ENCODE data around the gene CEACAM20.
"Not testable (repeated sequence)": the region's sequence is repeated elsewhere in the genome, so short reads cannot be mapped to it uniquely, and the experiment has no call there.

CEACAM20 gene

DNA sequence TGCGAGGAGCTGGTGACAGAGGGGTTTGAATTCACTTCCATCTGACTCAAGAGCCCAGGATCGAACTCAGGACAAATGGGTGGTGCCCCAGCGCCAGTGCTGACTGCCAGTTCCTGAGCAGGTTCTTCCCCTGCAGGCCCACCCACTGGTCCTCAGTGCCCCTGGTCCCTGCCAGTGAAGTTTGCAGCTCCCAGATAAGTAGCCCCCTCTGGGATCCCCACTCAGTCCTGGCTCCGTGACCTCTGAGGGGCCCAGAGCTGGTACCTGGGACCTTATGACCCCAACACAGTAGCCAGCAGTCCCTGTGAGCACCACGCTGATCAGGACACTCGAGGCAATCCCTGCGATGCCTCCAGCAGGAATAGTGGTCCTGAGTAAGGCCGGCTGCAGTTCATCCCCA, 11.3 kb upstream of the CEACAM20 start:
- no peaks in the 10 kb centered on the region for H4K20me1 ChIP-seq (ENCODE audit: insufficient read depth, low read length)
- H3K27me3 ChIP-seq (ENCODE audit: insufficient read depth, low read length, poor library complexity): no peaks in the 10 kb centered on the region
- H3K27ac ChIP-seq (ENCODE audit: low read length): no peak overlapping the region
- no peak overlapping the region for H3K9ac ChIP-seq (ENCODE audit: low read depth, low read length)
- H2AFZ ChIP-seq (ENCODE audit: low read depth, low read length): no peak overlapping the region
- H3K4me1 ChIP-seq (ENCODE audit: insufficient read depth, low read length): no peaks in the 10 kb centered on the region
- H3K36me3 ChIP-seq (ENCODE audit: insufficient read depth, low read length): no peaks in the 10 kb centered on the region
- TF ChIP-seq EZH2 (IDR thresholded peaks at IDR 0.05; ENCODE audit: borderline replicate concordance, low read depth, low read length, severe bottlenecking): no peak
- TF ChIP-seq, protein P1, sequence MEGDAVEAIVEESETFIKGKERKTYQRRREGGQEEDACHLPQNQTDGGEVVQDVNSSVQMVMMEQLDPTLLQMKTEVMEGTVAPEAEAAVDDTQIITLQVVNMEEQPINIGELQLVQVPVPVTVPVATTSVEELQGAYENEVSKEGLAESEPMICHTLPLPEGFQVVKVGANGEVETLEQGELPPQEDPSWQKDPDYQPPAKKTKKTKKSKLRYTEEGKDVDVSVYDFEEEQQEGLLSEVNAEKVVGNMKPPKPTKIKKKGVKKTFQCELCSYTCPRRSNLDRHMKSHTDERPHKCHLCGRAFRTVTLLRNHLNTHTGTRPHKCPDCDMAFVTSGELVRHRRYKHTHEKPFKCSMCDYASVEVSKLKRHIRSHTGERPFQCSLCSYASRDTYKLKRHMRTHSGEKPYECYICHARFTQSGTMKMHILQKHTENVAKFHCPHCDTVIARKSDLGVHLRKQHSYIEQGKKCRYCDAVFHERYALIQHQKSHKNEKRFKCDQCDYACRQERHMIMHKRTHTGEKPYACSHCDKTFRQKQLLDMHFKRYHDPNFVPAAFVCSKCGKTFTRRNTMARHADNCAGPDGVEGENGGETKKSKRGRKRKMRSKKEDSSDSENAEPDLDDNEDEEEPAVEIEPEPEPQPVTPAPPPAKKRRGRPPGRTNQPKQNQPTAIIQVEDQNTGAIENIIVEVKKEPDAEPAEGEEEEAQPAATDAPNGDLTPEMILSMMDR (IDR thresholded peaks at IDR 0.05; ENCODE audit: borderline replicate concordance, extremely low read depth, low read length, poor library complexity, severe bottlenecking): no peak
- peaks cover 3% of the 10 kb centered on the region for H3K9me3 ChIP-seq (ENCODE audit: insufficient read depth, low read length, severe bottlenecking)
- no peak overlapping the region for H3K4me3 ChIP-seq (ENCODE audit: low read depth in 1 of 2, low read length in 2 of 2)
- no peak overlapping the region for H3K4me2 ChIP-seq (ENCODE audit: insufficient read depth, low read length)
- H3K79me2 ChIP-seq (ENCODE audit: insufficient read depth, low read length): no peaks in the 10 kb centered on the region
- no peak for ATAC-seq (ENCODE audit: insufficient read depth, low read depth)
- DNase-seq: no peak

DNA sequence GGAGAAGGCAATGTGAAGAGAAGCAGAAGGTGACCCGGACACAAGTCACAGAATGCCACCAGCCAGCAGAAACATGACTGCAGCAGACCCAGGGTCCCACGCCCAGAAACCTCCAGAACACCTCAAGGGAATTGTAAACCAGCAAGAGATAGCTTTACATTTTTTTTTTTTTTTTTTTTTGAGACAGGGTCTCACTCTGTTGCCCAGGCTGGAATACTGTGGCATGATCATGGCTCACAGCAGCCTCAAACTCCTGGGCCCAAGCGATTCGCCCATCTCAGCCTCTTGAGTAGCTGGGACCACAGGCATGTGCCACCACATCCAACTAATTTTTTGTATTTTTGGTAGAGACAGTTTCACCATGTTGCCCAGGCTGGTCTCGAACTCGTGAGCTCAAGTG, 10.5 kb upstream of the CEACAM20 start:
- Histone ChIP-seq H3K9me3 (ENCODE audit: insufficient read depth, low read length, severe bottlenecking) (peaks cover 3% of the 10 kb centered on the region), H4K20me1 (ENCODE audit: insufficient read depth, low read length) (no peaks in the 10 kb centered on the region), H3K4me3 (ENCODE audit: low read depth in 1 of 2, low read length in 2 of 2) (no peak overlapping the region), H2AFZ (ENCODE audit: low read depth, low read length) (no peak overlapping the region), H3K4me2 (ENCODE audit: insufficient read depth, low read length) (no peak overlapping the region), H3K9ac (ENCODE audit: low read depth, low read length) (no peak overlapping the region), H3K27me3 (ENCODE audit: insufficient read depth, low read length, poor library complexity) (no peaks in the 10 kb centered on the region), H3K79me2 (ENCODE audit: insufficient read depth, low read length) (no peaks in the 10 kb centered on the region), H3K27ac (ENCODE audit: low read length) (no peak overlapping the region), H3K36me3 (ENCODE audit: insufficient read depth, low read length) (no peaks in the 10 kb centered on the region), H3K4me1 (ENCODE audit: insufficient read depth, low read length) (no peaks in the 10 kb centered on the region)
- DNase-seq (no peak), ATAC-seq (ENCODE audit: insufficient read depth, low read depth) (no peak)
- no peak for TF ChIP-seq EZH2 (IDR thresholded peaks at IDR 0.05; ENCODE audit: borderline replicate concordance, low read depth, low read length, severe bottlenecking)
- TF ChIP-seq, protein P1 (IDR thresholded peaks at IDR 0.05; ENCODE audit: borderline replicate concordance, extremely low read depth, low read length, poor library complexity, severe bottlenecking): no peak

DNA sequence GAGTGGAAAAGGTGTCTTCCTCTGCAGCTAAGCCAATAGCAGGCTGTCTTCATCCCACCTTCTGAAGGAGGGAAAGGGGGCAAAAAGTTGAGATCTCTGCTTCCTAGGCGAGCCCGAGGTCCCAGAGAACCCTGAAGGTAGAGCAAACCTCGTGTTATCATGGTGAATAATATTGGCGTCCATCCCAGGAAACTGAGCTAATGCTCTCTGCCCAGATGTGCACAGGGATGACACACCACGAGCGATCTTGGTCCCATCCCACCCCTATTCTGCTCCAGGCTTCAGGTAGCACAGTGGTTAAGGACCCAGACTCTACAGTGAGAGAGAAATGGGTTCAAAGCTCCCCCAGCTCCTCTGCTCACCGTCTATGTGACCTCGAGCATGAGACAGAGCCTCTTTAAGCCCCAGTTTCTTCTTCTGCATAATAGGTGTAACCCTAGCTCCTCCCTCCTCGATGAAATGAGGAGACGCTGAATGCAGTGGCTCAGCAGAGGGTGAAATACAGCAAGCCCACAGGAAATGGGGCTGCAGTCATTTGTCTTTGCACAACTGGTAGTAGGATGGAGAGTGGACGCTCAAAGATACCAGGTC, 9.9 kb upstream of the CEACAM20 start:
- no peak overlapping the region for H3K27ac ChIP-seq (ENCODE audit: low read length)
- no peak overlapping the region for H2AFZ ChIP-seq (ENCODE audit: low read depth, low read length)
- peaks cover 3% of the 10 kb centered on the region for H3K9me3 ChIP-seq (ENCODE audit: insufficient read depth, low read length, severe bottlenecking)
- H4K20me1 ChIP-seq (ENCODE audit: insufficient read depth, low read length): no peaks in the 10 kb centered on the region
- TF ChIP-seq, protein P1 (IDR thresholded peaks at IDR 0.05; ENCODE audit: borderline replicate concordance, extremely low read depth, low read length, poor library complexity, severe bottlenecking): no peak
- TF ChIP-seq EZH2 (IDR thresholded peaks at IDR 0.05; ENCODE audit: borderline replicate concordance, low read depth, low read length, severe bottlenecking): no peak
- no peaks in the 10 kb centered on the region for H3K79me2 ChIP-seq (ENCODE audit: insufficient read depth, low read length)
- H3K4me3 ChIP-seq (ENCODE audit: low read depth in 1 of 2, low read length in 2 of 2): no peak overlapping the region
- no peak overlapping the region for H3K9ac ChIP-seq (ENCODE audit: low read depth, low read length)
- no peak for DNase-seq
- H3K36me3 ChIP-seq (ENCODE audit: insufficient read depth, low read length): no peaks in the 10 kb centered on the region
- no peak for ATAC-seq (ENCODE audit: insufficient read depth, low read depth)
- no peaks in the 10 kb centered on the region for H3K4me1 ChIP-seq (ENCODE audit: insufficient read depth, low read length)
- no peak overlapping the region for H3K4me2 ChIP-seq (ENCODE audit: insufficient read depth, low read length)
- H3K27me3 ChIP-seq (ENCODE audit: insufficient read depth, low read length, poor library complexity): no peaks in the 10 kb centered on the region

DNA sequence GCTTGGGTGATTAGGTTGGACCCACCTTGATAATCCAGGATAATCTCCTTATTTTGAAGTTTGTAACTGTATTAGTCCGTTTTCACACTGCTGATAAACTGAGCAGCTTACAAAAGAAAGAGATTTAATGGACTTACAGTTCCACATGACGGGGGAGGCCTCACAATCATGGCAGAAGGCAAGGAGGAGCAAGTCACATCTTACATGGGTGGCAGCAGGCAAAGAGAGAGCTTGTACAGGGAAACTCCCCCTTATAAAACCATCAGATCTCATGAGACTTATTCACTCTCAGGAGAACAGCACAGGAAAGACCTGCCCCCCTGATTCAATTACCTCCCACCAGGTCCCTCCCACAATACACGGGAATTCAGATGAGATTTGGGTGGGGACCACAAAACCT, 5.9 kb upstream of the CEACAM20 start:
- H3K4me1 ChIP-seq (ENCODE audit: insufficient read depth, low read length); DNase-seq; H3K27me3 ChIP-seq (ENCODE audit: insufficient read depth, low read length, poor library complexity); H3K4me3 ChIP-seq (ENCODE audit: low read depth in 1 of 2, low read length in 2 of 2); H3K9me3 ChIP-seq (ENCODE audit: insufficient read depth, low read length, severe bottlenecking); ATAC-seq (ENCODE audit: insufficient read depth, low read depth); H3K4me2 ChIP-seq (ENCODE audit: insufficient read depth, low read length); H3K27ac ChIP-seq (ENCODE audit: low read length); H3K79me2 ChIP-seq (ENCODE audit: insufficient read depth, low read length); H2AFZ ChIP-seq (ENCODE audit: low read depth, low read length); H4K20me1 ChIP-seq (ENCODE audit: insufficient read depth, low read length); H3K9ac ChIP-seq (ENCODE audit: low read depth, low read length); H3K36me3 ChIP-seq (ENCODE audit: insufficient read depth, low read length): not testable (repeated sequence)

All from DND-41 (cell line).